ENCODE results near the gene C6orf89. TPM values are rescaled to one million over a fixed set of nuclear protein-coding genes. Genes with fewer than 3 reads are reported as not detected.
"Not testable (repeated sequence)": the region's sequence is repeated elsewhere in the genome, so short reads cannot be mapped to it uniquely, and the experiment has no call there.

Gene C6orf89
- total and polyA plus RNA-seq, 2 donors (not counting 1 experiment from before 2014, with no cell fraction given): 47.1 to 66.7 TPM

DNA sequence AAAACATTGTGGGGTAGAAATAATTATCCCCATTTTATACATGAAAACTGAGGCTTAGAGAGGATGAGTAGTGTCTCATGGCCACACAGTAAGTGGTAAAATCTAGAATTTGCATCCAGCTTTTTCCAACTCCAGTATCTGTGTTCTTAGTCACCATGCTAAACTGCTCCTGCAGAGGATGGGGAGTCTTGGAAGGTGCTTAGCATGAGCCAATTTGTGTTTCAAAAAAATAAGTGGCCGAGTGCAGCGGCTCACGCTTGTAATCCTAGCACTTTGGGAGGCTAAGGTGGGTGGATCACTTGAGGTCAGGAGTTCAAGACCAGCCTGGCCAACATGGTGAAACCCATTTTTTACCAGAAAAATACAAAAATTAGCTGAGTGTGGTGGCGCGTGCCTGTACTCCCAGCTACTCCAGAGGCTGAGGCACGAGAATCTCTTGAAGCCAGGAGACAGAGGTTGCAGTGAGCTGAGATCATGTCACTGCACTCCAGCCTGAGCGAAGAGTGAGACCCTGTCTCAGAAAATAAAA is 2.4 kb downstream of the C6orf89 start:
- DNase-seq (ENCODE audit: low read depth in 2 of 2): no peak
- TF ChIP-seq EZH2 (IDR thresholded peaks at IDR 0.05; ENCODE audit: low read length, missing control alignments): no peak
- TF ChIP-seq, protein P1, sequence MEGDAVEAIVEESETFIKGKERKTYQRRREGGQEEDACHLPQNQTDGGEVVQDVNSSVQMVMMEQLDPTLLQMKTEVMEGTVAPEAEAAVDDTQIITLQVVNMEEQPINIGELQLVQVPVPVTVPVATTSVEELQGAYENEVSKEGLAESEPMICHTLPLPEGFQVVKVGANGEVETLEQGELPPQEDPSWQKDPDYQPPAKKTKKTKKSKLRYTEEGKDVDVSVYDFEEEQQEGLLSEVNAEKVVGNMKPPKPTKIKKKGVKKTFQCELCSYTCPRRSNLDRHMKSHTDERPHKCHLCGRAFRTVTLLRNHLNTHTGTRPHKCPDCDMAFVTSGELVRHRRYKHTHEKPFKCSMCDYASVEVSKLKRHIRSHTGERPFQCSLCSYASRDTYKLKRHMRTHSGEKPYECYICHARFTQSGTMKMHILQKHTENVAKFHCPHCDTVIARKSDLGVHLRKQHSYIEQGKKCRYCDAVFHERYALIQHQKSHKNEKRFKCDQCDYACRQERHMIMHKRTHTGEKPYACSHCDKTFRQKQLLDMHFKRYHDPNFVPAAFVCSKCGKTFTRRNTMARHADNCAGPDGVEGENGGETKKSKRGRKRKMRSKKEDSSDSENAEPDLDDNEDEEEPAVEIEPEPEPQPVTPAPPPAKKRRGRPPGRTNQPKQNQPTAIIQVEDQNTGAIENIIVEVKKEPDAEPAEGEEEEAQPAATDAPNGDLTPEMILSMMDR (conservative IDR thresholded peaks at IDR 0.05 in 1 of 2, IDR thresholded peaks at IDR 0.05 in 1 of 2; ENCODE audit: low read depth in 1 of 2, low read length in 2 of 2): no peak
- H3K27me3 ChIP-seq (ENCODE audit: control insufficient read depth, insufficient read depth, low read length): no peaks in the 10 kb centered on the region
- no peaks in the 10 kb centered on the region for H4K20me1 ChIP-seq (ENCODE audit: control insufficient read depth, extremely low read depth, insufficient read depth, low read length)
- no peak overlapping the region for H3K27ac ChIP-seq (ENCODE audit: insufficient read depth, low read length)
- H3K4me1 ChIP-seq (ENCODE audit: control insufficient read depth, extremely low read depth, insufficient read depth, low read length): peaks cover 6% of the 10 kb centered on the region
- H3K36me3 ChIP-seq (ENCODE audit: control insufficient read depth, insufficient read depth, low read length): no peaks in the 10 kb centered on the region
- H3K9me3 ChIP-seq (ENCODE audit: control insufficient read depth, insufficient read depth, low read depth, low read length): no peaks in the 10 kb centered on the region
- H3K79me2 ChIP-seq (ENCODE audit: control insufficient read depth, insufficient read depth, low read length): peaks cover 42% of the 10 kb centered on the region
- H3K9ac ChIP-seq (ENCODE audit: insufficient read depth, low read length): no peak overlapping the region
- no peak overlapping the region for H3K4me3 ChIP-seq (replicated peaks in 1 of 4; ENCODE audit: control extremely low read depth in 1 of 4, insufficient read depth in 1 of 4, low read depth in 3 of 4, low read length in 4 of 4)
- no peak overlapping the region for H2AFZ ChIP-seq (ENCODE audit: low read length)
- no peak overlapping the region for H3K4me2 ChIP-seq (ENCODE audit: extremely low read depth, insufficient read depth, low read length)

DNA sequence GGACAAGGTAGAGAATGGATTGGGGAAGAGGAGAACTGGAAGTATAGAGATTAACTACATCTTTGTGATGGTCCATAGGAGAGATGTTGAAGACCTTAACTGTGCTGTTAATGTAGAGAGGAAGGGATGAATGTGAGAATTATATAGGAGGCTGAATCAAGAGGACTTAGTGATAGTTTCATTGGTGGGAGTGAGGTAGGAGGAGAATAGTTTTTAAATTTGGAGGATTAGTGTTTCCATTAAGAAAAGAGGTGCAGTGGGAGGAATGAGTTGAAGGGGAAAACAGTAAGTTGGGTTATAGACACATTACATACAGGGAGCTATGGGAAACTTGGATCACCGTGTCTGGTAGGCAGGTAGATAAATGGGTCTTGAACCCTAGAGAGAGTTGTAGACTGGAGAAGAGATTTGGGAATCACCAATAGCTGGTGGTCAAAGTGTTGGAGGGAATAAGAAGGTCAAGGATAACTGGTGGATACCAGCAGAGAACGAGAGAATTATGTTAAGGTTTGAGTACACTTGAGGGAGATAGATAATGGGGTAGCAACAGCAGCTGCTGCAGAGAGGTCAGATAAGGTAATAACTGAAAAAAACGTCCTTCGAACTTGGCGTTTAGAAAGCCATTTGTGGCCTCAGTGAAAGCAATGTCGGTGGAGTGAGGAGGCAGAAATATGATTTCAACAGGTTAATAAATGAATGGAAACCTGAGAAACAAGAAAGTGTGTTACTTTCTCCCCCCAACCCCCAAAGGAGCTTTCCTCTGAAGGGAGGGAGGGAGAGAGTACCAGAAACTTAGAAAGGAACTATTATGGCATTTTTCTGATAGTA is 3.1 kb downstream of the C6orf89 start:
- Histone ChIP-seq H3K79me2 (ENCODE audit: control insufficient read depth, insufficient read depth, low read length) (peaks cover 42% of the 10 kb centered on the region), H3K27ac (ENCODE audit: insufficient read depth, low read length) (no peak overlapping the region), H3K27me3 (ENCODE audit: control insufficient read depth, insufficient read depth, low read length) (no peaks in the 10 kb centered on the region), H3K36me3 (ENCODE audit: control insufficient read depth, insufficient read depth, low read length) (no peaks in the 10 kb centered on the region), H3K9me3 (ENCODE audit: control insufficient read depth, insufficient read depth, low read depth, low read length) (no peaks in the 10 kb centered on the region), H4K20me1 (ENCODE audit: control insufficient read depth, extremely low read depth, insufficient read depth, low read length) (no peaks in the 10 kb centered on the region), H3K9ac (ENCODE audit: insufficient read depth, low read length) (no peak overlapping the region), H3K4me2 (ENCODE audit: extremely low read depth, insufficient read depth, low read length) (no peak overlapping the region), H3K4me3 (replicated peaks in 1 of 4; ENCODE audit: control extremely low read depth in 1 of 4, insufficient read depth in 1 of 4, low read depth in 3 of 4, low read length in 4 of 4) (no peak overlapping the region), H3K4me1 (ENCODE audit: control insufficient read depth, extremely low read depth, insufficient read depth, low read length) (peaks cover 6% of the 10 kb centered on the region), H2AFZ (ENCODE audit: low read length) (no peak overlapping the region)
- no peak for DNase-seq (ENCODE audit: low read depth in 2 of 2)
- no peak for TF ChIP-seq EZH2 (IDR thresholded peaks at IDR 0.05; ENCODE audit: low read length, missing control alignments)
- TF ChIP-seq, protein P1 (conservative IDR thresholded peaks at IDR 0.05 in 1 of 2, IDR thresholded peaks at IDR 0.05 in 1 of 2; ENCODE audit: low read depth in 1 of 2, low read length in 2 of 2): no peak

DNA sequence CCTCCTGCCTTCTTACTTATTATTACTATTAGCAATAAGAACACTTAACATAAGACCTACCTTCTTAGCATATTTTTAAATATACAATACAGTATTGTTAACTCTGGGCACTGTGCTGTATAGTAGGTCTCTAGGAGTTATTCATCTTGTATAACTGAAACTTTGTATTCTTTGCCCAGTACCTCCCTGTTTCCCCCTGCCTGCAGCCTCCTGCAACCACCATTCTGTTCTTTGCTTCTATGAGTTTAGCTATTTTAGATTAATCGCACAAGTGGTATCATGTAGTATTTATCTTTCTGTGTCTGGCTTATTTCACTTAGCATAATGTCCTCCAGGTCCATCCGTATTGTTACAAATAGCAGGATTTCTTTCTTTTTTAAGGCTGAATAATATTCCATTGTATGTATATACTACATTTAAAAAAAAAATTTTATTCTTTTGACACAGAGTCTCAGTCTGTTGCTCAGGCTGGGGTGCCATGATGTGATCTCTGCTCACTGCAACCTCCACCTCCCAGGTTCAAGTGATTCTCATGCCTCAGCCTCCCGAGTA is 4.4 kb downstream of the C6orf89 start:
- Histone ChIP-seq H3K79me2 (ENCODE audit: control insufficient read depth, insufficient read depth, low read length) (peaks cover 42% of the 10 kb centered on the region), H3K9ac (ENCODE audit: insufficient read depth, low read length) (no peak overlapping the region)

DNA sequence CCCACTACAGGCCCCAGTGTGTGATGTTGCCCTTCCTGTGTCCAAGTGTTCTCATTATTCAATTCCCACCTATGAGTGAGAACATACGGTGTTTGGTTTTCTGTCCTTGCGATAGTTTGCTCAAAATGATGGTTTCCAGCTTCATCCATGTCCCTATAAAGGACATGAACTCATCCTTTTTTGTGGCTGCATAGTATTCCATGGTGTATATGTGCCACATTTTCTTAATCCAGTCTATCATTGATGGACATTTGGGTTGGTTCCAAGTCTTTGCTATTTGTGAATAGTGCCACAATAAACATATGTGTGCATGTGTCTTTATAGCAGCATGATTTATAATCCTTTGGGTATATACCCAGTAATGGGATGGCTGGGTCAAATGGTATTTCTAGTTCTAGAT is 5.4 kb downstream of the C6orf89 start:
- not testable (repeated sequence) for H3K4me2 ChIP-seq (ENCODE audit: extremely low read depth, insufficient read depth, low read length); DNase-seq (ENCODE audit: low read depth in 2 of 2); H3K36me3 ChIP-seq (ENCODE audit: control insufficient read depth, insufficient read depth, low read length); H3K4me3 ChIP-seq (replicated peaks in 1 of 4; ENCODE audit: control extremely low read depth in 1 of 4, insufficient read depth in 1 of 4, low read depth in 3 of 4, low read length in 4 of 4); H2AFZ ChIP-seq (ENCODE audit: low read length); H3K4me1 ChIP-seq (ENCODE audit: control insufficient read depth, extremely low read depth, insufficient read depth, low read length); H3K27ac ChIP-seq (ENCODE audit: insufficient read depth, low read length); H3K9me3 ChIP-seq (ENCODE audit: control insufficient read depth, insufficient read depth, low read depth, low read length); H3K27me3 ChIP-seq (ENCODE audit: control insufficient read depth, insufficient read depth, low read length); H4K20me1 ChIP-seq (ENCODE audit: control insufficient read depth, extremely low read depth, insufficient read depth, low read length); H3K9ac ChIP-seq (ENCODE audit: insufficient read depth, low read length)
- peaks cover 39% of the 10 kb centered on the region for H3K79me2 ChIP-seq (ENCODE audit: control insufficient read depth, insufficient read depth, low read length)

More for the DNA sequence above, 4.4 kb downstream of the C6orf89 start:
- H3K27me3 ChIP-seq (ENCODE audit: control insufficient read depth, insufficient read depth, low read length): no peaks in the 10 kb centered on the region
- no peaks in the 10 kb centered on the region for H3K36me3 ChIP-seq (ENCODE audit: control insufficient read depth, insufficient read depth, low read length)
- TF ChIP-seq, protein P1 (conservative IDR thresholded peaks at IDR 0.05 in 1 of 2, IDR thresholded peaks at IDR 0.05 in 1 of 2; ENCODE audit: low read depth in 1 of 2, low read length in 2 of 2): no peak
- TF ChIP-seq EZH2 (IDR thresholded peaks at IDR 0.05; ENCODE audit: low read length, missing control alignments): no peak
- H3K27ac ChIP-seq (ENCODE audit: insufficient read depth, low read length): no peak overlapping the region
- no peak overlapping the region for H2AFZ ChIP-seq (ENCODE audit: low read length)
- no peaks in the 10 kb centered on the region for H3K9me3 ChIP-seq (ENCODE audit: control insufficient read depth, insufficient read depth, low read depth, low read length)
- no peak for DNase-seq (ENCODE audit: low read depth in 2 of 2)
- no peaks in the 10 kb centered on the region for H4K20me1 ChIP-seq (ENCODE audit: control insufficient read depth, extremely low read depth, insufficient read depth, low read length)
- H3K4me2 ChIP-seq (ENCODE audit: extremely low read depth, insufficient read depth, low read length): no peak overlapping the region
- H3K4me3 ChIP-seq (replicated peaks in 1 of 4; ENCODE audit: control extremely low read depth in 1 of 4, insufficient read depth in 1 of 4, low read depth in 3 of 4, low read length in 4 of 4): no peak overlapping the region
- H3K4me1 ChIP-seq (ENCODE audit: control insufficient read depth, extremely low read depth, insufficient read depth, low read length): peaks cover 6% of the 10 kb centered on the region

Measured in fibroblast of lung (primary cell).